SK-N-MC (cell line): ENCODE measurements around the gene SMARCA1.

Experiments used
- EZH2 ChIP-seq: fragments of 200-600 bp; sonication (generic); IDR thresholded peaks from one replicate; pipeline ENCODE4 v1.6.1; 2017; ENCODE audit warnings: antibody characterized with exemption
- POLR2AphosphoS5 ChIP-seq: IDR thresholded peaks from 2 replicates; pipeline ENCODE4 v1.6.1; 2012; ENCODE audit warnings: mild to moderate bottlenecking, low read depth, low read length, borderline replicate concordance

GRCh38 chrX:129540068-129540653 lies 16.9 kb upstream of the SMARCA1 start, which contains the start of gene OCRL:
- TF ChIP-seq EZH2 = no peak
- peak; percentile 53 for TF ChIP-seq POLR2AphosphoS5
